Coronary artery (tissue), 2 donors: ENCODE results near the gene PCMTD2.

ENCODE experiments used
- DNase-seq: peaks from one replicate; pipeline ENCODE4 v3.0.0-alpha.2; 2017; ENCODE audit warnings: low spot score
- H3K27ac ChIP-seq, 2 donors: fragments of 200-600 bp; sonication (generic); one replicate each; pipeline ENCODE4 v1.5.1; 2016 to 2019
- H3K4me3 ChIP-seq: fragments of 200-600 bp; sonication (generic); 2 replicates; pipeline ENCODE4 v1.5.1; 2016; ENCODE audit warnings: mild to moderate bottlenecking, moderate library complexity
- CTCF ChIP-seq: fragments of 200-600 bp; sonication (generic); IDR thresholded peaks from one replicate; pipeline ENCODE4 v1.5.1; 2019; ENCODE audit warnings: antibody characterized with exemption

PCMTD2 gene

GRCh38 chr20:64219730-64220129 is 35.8 kb upstream of the PCMTD2 start:
- Histone ChIP-seq H3K4me3 (no peak overlapping the region), H3K27ac (no peak overlapping the region)
- DNase-seq = no peak
- TF ChIP-seq CTCF = no peak

GRCh38 chr20:64220420-64220819 is 35.1 kb upstream of the PCMTD2 start:
- no peak for DNase-seq
- Histone ChIP-seq H3K27ac (no peak overlapping the region), H3K4me3 (no peak overlapping the region)
- no peak for TF ChIP-seq CTCF

GRCh38 chr20:64220891-64221527 is 34.5 kb upstream of the PCMTD2 start:
- Histone ChIP-seq H3K27ac (no peak overlapping the region), H3K4me3 (no peak overlapping the region)
- DNase-seq = no peak
- TF ChIP-seq CTCF = no peak

GRCh38 chr20:64222291-64222735 is 33.2 kb upstream of the PCMTD2 start:
- Histone ChIP-seq H3K4me3 (no peak overlapping the region), H3K27ac (no peak overlapping the region)
- no peak for TF ChIP-seq CTCF
- no peak for DNase-seq

- no peak overlapping the region for H3K4me3 ChIP-seq
- no peak for DNase-seq
- TF ChIP-seq CTCF = no peak
- H3K27ac ChIP-seq = no peak overlapping the region
Observed at GRCh38 chr20:64222851-64223525, 32.6 kb upstream of the PCMTD2 start.

- no peak for TF ChIP-seq CTCF
- no peak overlapping the region for H3K4me3 ChIP-seq
- no peak for DNase-seq
- no peak overlapping the region for H3K27ac ChIP-seq
Observed at GRCh38 chr20:64223526-64224067, 32.0 kb upstream of the PCMTD2 start.
